H1 (cell line): ENCODE results near the gene MEA1. TPM values are rescaled to one million over a fixed set of nuclear protein-coding genes. Genes with fewer than 3 reads are reported as not detected.

Experiments used
- CTCF ChIA-PET: fragments of 300-600 bp; sonication (Branson Sonifier 250); formaldehyde crosslinking; loops from one replicate; lab custom pipeline; 2021; ENCODE audit not compliant: partially characterized antibody; lab: Charles Lee
- POLR2A ChIA-PET: fragments of 300-600 bp; sonication (Branson Sonifier 250); formaldehyde crosslinking; loops from one replicate; lab custom pipeline; 2021; ENCODE audit warnings: inconsistent platforms; ENCODE audit not compliant: partially characterized antibody; lab: Charles Lee
- DNase-seq, 2 experiments: peaks; one replicate each; pipeline versions ENCODE4 v3.0.0 to v3.0.0-alpha.2; 2010 to 2022; ENCODE audit warnings: low spot score in 2 of 2, low read depth in 1 of 2, mixed read lengths in 1 of 2
- FAIRE-seq: peaks from 2 replicates; lab custom pipeline; 2011; peaks lifted over from hg19 to GRCh38; lab: Jason Lieb, UNC
- H2AFZ ChIP-seq: 2 replicates; pipeline ENCODE4 v1.8.1; 2012; ENCODE audit warnings: low read length, inconsistent platforms
- H2AK5ac ChIP-seq: 2 replicates; pipeline ENCODE4 v1.6.1; 2013; ENCODE audit warnings: low read depth, low read length
- H2BK120ac ChIP-seq: replicated peaks from 2 replicates; pipeline ENCODE3; 2013; ENCODE audit warnings: low read depth, low read length, inconsistent platforms
- H2BK12ac ChIP-seq: 2 replicates; pipeline ENCODE4 v1.6.1; 2013; ENCODE audit warnings: low read depth, low read length
- H2BK15ac ChIP-seq: 2 replicates; pipeline ENCODE4 v1.6.1; 2013; ENCODE audit warnings: low read length
- H2BK20ac ChIP-seq: 2 replicates; pipeline ENCODE4 v1.6.1; 2013; ENCODE audit warnings: low read length
- H2BK5ac ChIP-seq: 2 replicates; pipeline ENCODE4 v1.6.1; 2013; ENCODE audit warnings: low read depth, low read length
- H3K14ac ChIP-seq: 2 replicates; pipeline ENCODE4 v1.6.1; 2013; ENCODE audit warnings: inconsistent platforms; ENCODE audit not compliant: insufficient read length
- H3K18ac ChIP-seq: 2 replicates; pipeline ENCODE4 v1.6.1; 2013; ENCODE audit warnings: low read length; ENCODE audit errors: extremely low read depth
- H3K23ac ChIP-seq: 2 replicates; pipeline ENCODE4 v1.6.1; 2013; ENCODE audit warnings: inconsistent platforms; ENCODE audit not compliant: insufficient read length
- H3K23me2 ChIP-seq: 2 replicates; pipeline ENCODE4 v1.6.1; 2013; ENCODE audit warnings: low read depth, low read length
- H3K27ac ChIP-seq: 2 replicates; pipeline ENCODE4 v1.6.1; 2011; ENCODE audit warnings: low read depth, low read length, inconsistent platforms
- H3K27me3 ChIP-seq, 4 experiments: replicated peaks in 1 of 4; 1 replicate in 1 of 4; 2 replicates in 3 of 4; pipeline versions ENCODE4 v1.6.1 to v1.8.1; 2011 to 2013; ENCODE audit warnings: low read length in 3 of 4, mild to moderate bottlenecking in 3 of 4, inconsistent platforms in 2 of 4, mixed read lengths in 2 of 4, moderate library complexity in 1 of 4; ENCODE audit not compliant: control insufficient read depth in 3 of 4, insufficient read depth in 3 of 4; ENCODE audit errors: extremely low read depth in 1 of 4
- H3K36me3 ChIP-seq, 4 experiments: 2 replicates each; pipeline versions ENCODE4 v1.6.1 to v1.8.1; 2011 to 2013; ENCODE audit warnings: mild to moderate bottlenecking in 4 of 4, low read length in 3 of 4, moderate library complexity in 2 of 4, control low read depth in 1 of 4, inconsistent platforms in 1 of 4; ENCODE audit not compliant: insufficient read depth in 4 of 4, control insufficient read depth in 2 of 4
- H3K4ac ChIP-seq: replicated peaks from 2 replicates; pipeline ENCODE3; 2013; ENCODE audit warnings: low read length, low read depth, mixed read lengths, inconsistent platforms; ENCODE audit not compliant: insufficient read length
- H3K4me1 ChIP-seq, 4 experiments: replicated peaks in 1 of 4; 1 replicate in 1 of 4; 2 replicates in 3 of 4; pipeline versions ENCODE4 v1.6.1 to v1.8.1; 2011 to 2013; ENCODE audit warnings: low read length in 3 of 4, inconsistent platforms in 2 of 4, mixed read lengths in 1 of 4; ENCODE audit not compliant: insufficient read depth in 4 of 4, control insufficient read depth in 3 of 4
- H3K4me2 ChIP-seq, 2 experiments: 2 replicates each; pipeline versions ENCODE4 v1.6.1 to v1.8.1; 2011 to 2013; ENCODE audit warnings: low read depth in 2 of 2, low read length in 2 of 2, control low read depth in 1 of 2, inconsistent platforms in 1 of 2, mild to moderate bottlenecking in 1 of 2; ENCODE audit not compliant: insufficient read depth in 1 of 2
- H3K4me3 ChIP-seq, 4 experiments: fragments of 200-600, 300-600 bp in 1 of 4; sonication (generic), shearing (Covaris generic), sonication (Bioruptor Twin) in 1 of 4; 2 replicates each; pipeline versions ENCODE4 v1.5.1 to v1.8.1; 2011 to 2016; ENCODE audit warnings: low read length in 4 of 4, low read depth in 3 of 4, control low read depth in 2 of 4, inconsistent platforms in 2 of 4, mild to moderate bottlenecking in 2 of 4, mixed read lengths in 1 of 4, moderate library complexity in 1 of 4; ENCODE audit not compliant: insufficient read depth in 2 of 4; ENCODE audit errors: extremely low read depth in 1 of 4
- H3K56ac ChIP-seq: replicated peaks from 2 replicates; pipeline ENCODE3; 2013; ENCODE audit warnings: low read depth, mild to moderate bottlenecking, mixed read lengths, low read length, inconsistent platforms; ENCODE audit not compliant: insufficient read length
- H3K79me1 ChIP-seq: 2 replicates; pipeline ENCODE4 v1.6.1; 2013; ENCODE audit warnings: low read depth, low read length, control low read depth
- H3K79me2 ChIP-seq, 2 experiments: 2 replicates each; pipeline versions ENCODE4 v1.6.1 to v1.8.1; 2012 to 2013; ENCODE audit warnings: low read length in 2 of 2, mild to moderate bottlenecking in 2 of 2, inconsistent platforms in 1 of 2; ENCODE audit not compliant: insufficient read depth in 2 of 2, control insufficient read depth in 1 of 2
- H3K9ac ChIP-seq, 4 experiments: replicated peaks in 1 of 4; 1 replicate in 1 of 4; 2 replicates in 3 of 4; pipeline versions ENCODE4 v1.6.1 to v1.8.1; 2011 to 2013; ENCODE audit warnings: low read depth in 3 of 4, low read length in 3 of 4, control low read depth in 2 of 4, mild to moderate bottlenecking in 2 of 4, moderate library complexity in 2 of 4, inconsistent platforms in 1 of 4; ENCODE audit errors: extremely low read depth in 1 of 4
- H3K9me3 ChIP-seq, 2 experiments: 2 replicates each; pipeline versions ENCODE4 v1.6.1 to v1.8.1; 2012 to 2013; ENCODE audit warnings: mild to moderate bottlenecking in 2 of 2, moderate library complexity in 2 of 2, control low read depth in 1 of 2, inconsistent platforms in 1 of 2, low read depth in 1 of 2, low read length in 1 of 2, mixed read lengths in 1 of 2; ENCODE audit not compliant: insufficient read depth in 2 of 2
- H4K20me1 ChIP-seq, 2 experiments: replicated peaks in 1 of 2; 2 replicates each; pipeline versions ENCODE3 to v1.8.1; 2011 to 2013; ENCODE audit warnings: inconsistent platforms in 2 of 2, low read length in 2 of 2, mild to moderate bottlenecking in 1 of 2; ENCODE audit not compliant: insufficient read depth in 2 of 2, control insufficient read depth in 1 of 2
- H4K5ac ChIP-seq: 2 replicates; pipeline ENCODE4 v1.6.1; 2013; ENCODE audit warnings: low read length, low read depth, mixed read lengths, inconsistent platforms; ENCODE audit not compliant: insufficient read length
- H4K8ac ChIP-seq: 2 replicates; pipeline ENCODE4 v1.8.0; 2013; ENCODE audit warnings: mild to moderate bottlenecking, moderate library complexity, low read length, inconsistent platforms; ENCODE audit not compliant: insufficient read depth; ENCODE audit errors: extremely low read depth
- H4K91ac ChIP-seq: replicated peaks from 2 replicates; pipeline ENCODE3; 2013; ENCODE audit warnings: low read length, mixed read lengths, inconsistent platforms; ENCODE audit not compliant: insufficient read length
- CBX5 ChIP-seq: fragments of 300-800, 300-1000 bp; sonication (generic); IDR thresholded peaks from 2 replicates; pipeline ENCODE4 v1.7.1; 2016; ENCODE audit warnings: antibody characterized with exemption, low read length, low read depth
- CTCF ChIP-seq, 3 experiments: IDR thresholded peaks; 1 replicate in 2 of 3; 2 replicates in 1 of 3; pipeline versions ENCODE4 v1.5.1 to v1.6.1; 2011; ENCODE audit warnings: low read length in 3 of 3, mild to moderate bottlenecking in 3 of 3, inconsistent platforms in 2 of 3, low read depth in 1 of 3, moderate library complexity in 1 of 3; ENCODE audit not compliant: insufficient read depth in 1 of 3; ENCODE audit errors: control extremely low read depth in 1 of 3
- HDAC2 ChIP-seq, 2 experiments: fragments of 300-600 bp in 1 of 2; sonication (generic) in 1 of 2; IDR thresholded peaks; 2 replicates each; pipeline ENCODE4 v1.6.1; 2011 to 2012; ENCODE audit warnings: low read depth in 2 of 2, low read length in 2 of 2, mild to moderate bottlenecking in 2 of 2, moderate library complexity in 2 of 2, borderline replicate concordance in 1 of 2, inconsistent platforms in 1 of 2
- HDAC6 ChIP-seq: IDR thresholded peaks from one replicate; pipeline ENCODE4 v1.7.1; 2012; ENCODE audit warnings: low read depth, mild to moderate bottlenecking, inconsistent platforms, low read length, moderate library complexity
- POLR2A ChIP-seq, 2 experiments: IDR thresholded peaks; 1 replicate in 1 of 2; 2 replicates in 1 of 2; pipeline ENCODE4 v1.6.1; 2011; ENCODE audit warnings: low read depth in 2 of 2, low read length in 2 of 2, mild to moderate bottlenecking in 2 of 2; ENCODE audit errors: control extremely low read depth in 1 of 2
- RAD21 ChIP-seq, 2 experiments: IDR thresholded peaks in 1 of 2; conservative IDR thresholded peaks in 1 of 2; 2 replicates each; pipeline ENCODE4 v1.6.1; 2011; ENCODE audit warnings: low read depth in 2 of 2, low read length in 2 of 2, improper control_type of control experiment in 1 of 2, inconsistent platforms in 1 of 2, mild to moderate bottlenecking in 1 of 2, moderate library complexity in 1 of 2
- TEAD4 ChIP-seq: IDR thresholded peaks from 2 replicates; pipeline ENCODE4 v1.6.1; 2012; ENCODE audit warnings: low read depth, low read length, inconsistent platforms, mixed read lengths
- WGBS, 2 experiments: shearing (Covaris generic) in 1 of 2; methylation state at CpG; one replicate each; pipeline versions ENCODE4 v1.1.6 to v1.1.7; 2013 to 2015; ENCODE audit warnings: low lambda C conversion rate in 2 of 2, mixed read lengths in 2 of 2, inconsistent platforms in 1 of 2, low coverage in 1 of 2, missing lambda C conversion rate in 1 of 2; ENCODE audit not compliant: insufficient replicate concordance in 2 of 2, insufficient coverage in 1 of 2, insufficient read length in 1 of 2; ENCODE audit errors: extremely low coverage in 1 of 2, missing lambda C conversion rate in 1 of 2; 5-methylcytosine and 5-hydroxymethylcytosine counted together
- polyA plus RNA-seq, 7 experiments: library from polyadenylated mRNA; depleted of rRNA in 3 of 7; stranded (reverse) in 5 of 7; unstranded in 2 of 7; fragments of >200 nt in 5 of 7; fragments of 200-250 nt in 2 of 7; gene quantifications; 1 replicate in 5 of 7; 2 replicates in 1 of 7; 4 replicates in 1 of 7; pipeline versions ENCODE4 v1.2.1 to v1.2.3, GENCODE V29; 2011 to 2013; ENCODE audit warnings: missing spikeins in 2 of 7, mixed read lengths in 2 of 7
- total RNA-seq: library from RNA; stranded (reverse); fragmentation: NEBNext Ultra II Directional; extraction: Animal tissue kit (Norgen Biotek cat#: 25700); gene quantifications from 2 replicates; pipeline ENCODE4 v1.2.1, GENCODE V29; 2021

The MEA1 gene
- total and polyA plus RNA-seq, 2 of the 8 experiments (the other 6 are each of a cell fraction or from before 2014, with no cell fraction given): 94.2 to 96.4 TPM

GRCh38 chr6:42966571-42966970 lies 47.2 kb downstream of the MEA1 start:
- Histone ChIP-seq H4K91ac (no peak overlapping the region), H2BK5ac (no peak overlapping the region)
- WGBS, 2 experiments: 92% methylated on average over 7 of the region's 7 CpGs; no CpG with 5 or more reads in 1 of the 2 experiments

More at GRCh38 chr6:42966571-42966970, 47.2 kb downstream of the MEA1 start:
- H3K56ac ChIP-seq: no peak overlapping the region
- ChIA-PET POLR2A (interaction anchor here (3.1 to 4.4 kb wide), 2 partner anchors 8 to 13 kb away, joined by 13 to 27 read pairs; partner anchors contain the start of gene PEX6), CTCF (interaction anchor here (1.1 to 3.9 kb wide), 7 partner anchors 13 to 177 kb away, joined by 3 to 33 read pairs (median 7); partner anchors contain the start of genes CUL7 and PEX6)
- no peaks in the 10 kb centered on the region for H3K79me2 ChIP-seq
- H2BK20ac ChIP-seq: no peak overlapping the region
- H3K23ac ChIP-seq: no peak overlapping the region
- H4K5ac ChIP-seq: no peak overlapping the region
- no peak overlapping the region for H4K8ac ChIP-seq
- no peak overlapping the region for H3K14ac ChIP-seq
- H3K27ac ChIP-seq: no peak overlapping the region
- H3K4ac ChIP-seq: no peak overlapping the region
- H2BK15ac ChIP-seq: no peak overlapping the region
- H2AK5ac ChIP-seq: no peak overlapping the region
- DNase-seq (no peak), FAIRE-seq (no peak)
- H3K36me3 ChIP-seq: peaks cover 0 to 2% (median 0%) of the 10 kb centered on the region in 4 experiments; a peak in 1 of 8 replicates
- peaks cover 0 to 2% of the 10 kb centered on the region in 2 experiments for H4K20me1 ChIP-seq
- no peaks in the 10 kb centered on the region; the same call in 1 of the 2 replicates for H3K79me1 ChIP-seq
- no peak overlapping the region for H3K4me2 ChIP-seq
- TF ChIP-seq HDAC6 (no peak), RAD21 (IDR thresholded peaks at IDR 0.05 in 1 of 2, conservative IDR thresholded peaks at IDR 0.05 in 1 of 2; ENCODE audit: low read depth in 2 of 2, low read length in 2 of 2) (no peak), CTCF (IDR thresholded peaks at IDR 0.05; ENCODE audit: control extremely low read depth in 1 of 3, insufficient read depth in 1 of 3, low read depth in 1 of 3, low read length in 3 of 3) (no peak), POLR2A (IDR thresholded peaks at IDR 0.05; ENCODE audit: control extremely low read depth in 1 of 2, low read depth in 2 of 2, low read length in 2 of 2) (no peak), CBX5 (no peak), HDAC2 (IDR thresholded peaks at IDR 0.05; ENCODE audit: borderline replicate concordance in 1 of 2, low read depth in 2 of 2, low read length in 2 of 2) (no peak), TEAD4 (no peak)
- no peak overlapping the region for H2BK12ac ChIP-seq
- peaks cover 0 to 10% (median 4%) of the 10 kb centered on the region in 4 experiments; a peak in 5 of 7 replicates for H3K4me1 ChIP-seq
- no peak overlapping the region for H2BK120ac ChIP-seq
- no peak overlapping the region for H3K18ac ChIP-seq
- H3K4me3 ChIP-seq: no peak overlapping the region
- H3K9me3 ChIP-seq: no peaks in the 10 kb centered on the region
- H3K27me3 ChIP-seq: no peaks in the 10 kb centered on the region
- no peak overlapping the region for H3K9ac ChIP-seq
- no peak overlapping the region for H2AFZ ChIP-seq
- H3K23me2 ChIP-seq: no peaks in the 10 kb centered on the region
